ENCODE measurements around the gene MUC5B.
A peak's percentile ranks its signal among the peaks of the same experiment; 100 is the strongest.
"Not testable (repeated sequence)": the region's sequence is repeated elsewhere in the genome, so short reads cannot be mapped to it uniquely, and the experiment has no call there.

Gene MUC5B

DNA sequence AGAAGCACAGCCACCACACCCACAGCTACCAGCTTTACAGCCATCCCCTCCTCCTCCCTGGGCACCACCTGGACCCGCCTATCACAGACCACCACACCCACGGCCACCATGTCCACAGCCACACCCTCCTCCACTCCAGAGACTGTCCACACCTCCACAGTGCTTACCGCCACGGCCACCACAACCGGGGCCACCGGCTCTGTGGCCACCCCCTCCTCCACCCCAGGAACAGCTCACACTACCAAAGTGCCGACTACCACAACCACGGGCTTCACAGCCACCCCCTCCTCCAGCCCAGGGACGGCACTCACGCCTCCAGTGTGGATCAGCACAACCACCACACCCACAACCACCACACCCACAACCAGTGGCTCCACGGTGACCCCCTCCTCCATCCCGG lies 27.5 kb downstream of the MUC5B start:
- DNase-seq (ENCODE audit: low read depth), result not testable (repeated sequence)

DNA sequence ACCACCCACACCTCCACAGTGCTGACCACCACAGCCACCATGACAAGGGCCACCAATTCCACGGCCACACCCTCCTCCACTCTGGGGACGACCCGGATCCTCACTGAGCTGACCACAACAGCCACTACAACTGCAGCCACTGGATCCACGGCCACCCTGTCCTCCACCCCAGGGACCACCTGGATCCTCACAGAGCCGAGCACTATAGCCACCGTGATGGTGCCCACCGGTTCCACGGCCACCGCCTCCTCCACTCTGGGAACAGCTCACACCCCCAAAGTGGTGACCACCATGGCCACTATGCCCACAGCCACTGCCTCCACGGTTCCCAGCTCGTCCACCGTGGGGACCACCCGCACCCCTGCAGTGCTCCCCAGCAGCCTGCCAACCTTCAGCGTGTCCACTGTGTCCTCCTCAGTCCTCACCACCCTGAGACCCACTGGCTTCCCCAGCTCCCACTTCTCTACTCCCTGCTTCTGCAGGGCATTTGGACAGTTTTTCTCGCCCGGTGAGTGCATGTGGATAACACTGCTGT lies 28.4 kb downstream of the MUC5B start:
- DNase-seq (ENCODE audit: low read depth), result no peak

DNA sequence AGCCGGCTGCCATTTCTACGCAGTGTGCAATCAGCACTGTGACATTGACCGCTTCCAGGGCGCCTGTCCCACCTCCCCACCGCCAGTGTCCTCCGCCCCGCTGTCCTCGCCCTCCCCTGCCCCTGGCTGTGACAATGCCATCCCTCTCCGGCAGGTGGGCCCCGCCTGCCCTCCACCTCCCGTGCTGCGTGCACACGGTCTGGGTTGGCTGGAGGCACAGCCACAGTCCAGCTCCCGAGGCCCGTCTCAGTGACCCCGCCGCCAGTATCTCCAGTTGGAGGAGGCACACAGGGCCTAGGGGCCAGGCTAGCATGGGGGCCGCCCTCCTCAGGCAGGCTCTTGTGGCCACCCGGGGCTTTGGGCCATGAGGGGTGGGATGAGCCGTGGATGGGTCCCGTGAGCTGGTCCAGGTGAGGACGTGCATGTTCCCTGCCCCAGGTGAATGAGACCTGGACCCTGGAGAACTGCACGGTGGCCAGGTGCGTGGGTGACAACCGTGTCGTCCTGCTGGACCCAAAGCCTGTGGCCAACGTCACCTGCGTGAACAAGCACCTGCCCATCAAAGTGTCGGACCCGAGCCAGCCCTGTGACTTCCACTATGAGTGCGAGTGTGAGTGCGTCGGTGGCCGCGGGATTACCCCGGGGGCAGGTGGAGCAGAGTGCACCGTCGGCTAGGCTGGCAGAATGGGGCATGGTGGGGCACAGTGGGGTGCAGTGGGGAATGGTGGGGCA lies 29.7 kb downstream of the MUC5B start:
- DNase-seq (ENCODE audit: low read depth), result no peak

DNA sequence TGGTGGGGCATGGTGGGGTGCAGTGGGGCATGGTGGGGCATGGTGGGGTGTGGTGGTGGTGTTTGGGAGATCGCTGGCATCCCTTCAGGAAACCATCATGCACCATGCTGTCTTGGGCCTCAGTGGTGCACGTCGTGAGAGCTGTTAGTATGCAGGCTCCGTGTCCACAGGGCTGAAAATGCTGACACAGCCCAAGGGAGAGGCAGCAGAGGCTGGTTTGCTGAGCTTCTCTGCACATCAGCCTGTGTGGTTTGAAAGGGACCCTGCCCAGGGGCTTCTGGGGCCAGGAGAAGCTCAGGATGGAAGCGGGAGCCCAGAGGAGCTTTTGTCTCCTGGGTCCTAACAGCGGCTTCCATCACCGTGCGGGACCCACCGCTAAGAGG lies 30.2 kb downstream of the MUC5B start:
- DNase-seq (ENCODE audit: low read depth), result no peak

DNA sequence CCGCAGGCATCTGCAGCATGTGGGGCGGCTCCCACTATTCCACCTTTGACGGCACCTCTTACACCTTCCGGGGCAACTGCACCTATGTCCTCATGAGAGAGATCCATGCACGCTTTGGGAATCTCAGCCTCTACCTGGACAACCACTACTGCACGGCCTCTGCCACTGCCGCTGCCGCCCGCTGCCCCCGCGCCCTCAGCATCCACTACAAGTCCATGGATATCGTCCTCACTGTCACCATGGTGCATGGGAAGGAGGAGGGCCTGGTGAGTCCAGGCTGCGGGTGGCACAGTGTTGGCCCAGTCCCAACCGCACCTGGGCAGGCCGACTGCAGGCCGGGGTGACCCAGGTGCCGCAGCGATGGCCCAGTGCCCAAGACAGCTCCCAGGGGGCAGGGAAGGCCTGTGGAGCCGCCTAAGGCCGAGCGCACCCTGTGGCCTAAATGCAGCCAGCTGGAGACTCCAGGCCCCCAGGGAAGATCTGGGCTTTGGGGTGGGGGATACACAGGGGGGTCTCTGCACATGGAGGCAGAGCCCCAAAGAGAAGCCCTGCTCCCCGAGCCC lies 31.3 kb downstream of the MUC5B start:
- DNase-seq (ENCODE audit: low read depth), result no peak

DNA sequence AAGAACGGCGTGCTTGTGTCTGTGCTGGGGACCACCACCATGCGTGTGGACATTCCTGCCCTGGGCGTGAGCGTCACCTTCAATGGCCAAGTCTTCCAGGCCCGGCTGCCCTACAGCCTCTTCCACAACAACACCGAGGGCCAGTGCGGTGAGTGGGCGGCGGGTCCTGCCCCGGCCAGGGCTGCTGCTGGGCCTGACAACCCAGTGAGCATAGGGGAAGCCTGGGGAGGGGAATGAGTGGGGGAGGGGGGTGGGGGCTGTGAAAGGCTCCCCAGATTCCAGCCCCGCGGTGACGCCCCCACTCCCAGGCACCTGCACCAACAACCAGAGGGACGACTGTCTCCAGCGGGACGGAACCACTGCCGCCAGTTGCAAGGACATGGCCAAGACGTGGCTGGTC lies 31.9 kb downstream of the MUC5B start:
- DNase-seq (ENCODE audit: low read depth), result no peak

DNA sequence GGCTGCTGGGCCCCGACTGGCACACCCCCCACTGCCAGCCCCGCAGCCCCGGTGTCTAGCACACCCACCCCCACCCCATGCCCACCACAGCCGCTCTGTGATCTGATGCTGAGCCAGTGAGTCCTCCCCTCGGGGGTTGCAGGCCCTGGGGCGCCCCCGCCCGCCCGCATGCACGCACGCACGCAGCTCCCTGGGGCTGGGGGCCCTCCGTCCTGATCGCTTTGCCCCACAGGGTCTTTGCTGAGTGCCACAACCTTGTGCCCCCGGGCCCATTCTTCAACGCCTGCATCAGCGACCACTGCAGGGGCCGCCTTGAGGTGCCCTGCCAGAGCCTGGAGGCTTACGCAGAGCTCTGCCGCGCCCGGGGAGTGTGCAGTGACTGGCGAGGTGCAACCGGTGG lies 32.3 kb downstream of the MUC5B start:
- no peak for DNase-seq (ENCODE audit: low read depth)

DNA sequence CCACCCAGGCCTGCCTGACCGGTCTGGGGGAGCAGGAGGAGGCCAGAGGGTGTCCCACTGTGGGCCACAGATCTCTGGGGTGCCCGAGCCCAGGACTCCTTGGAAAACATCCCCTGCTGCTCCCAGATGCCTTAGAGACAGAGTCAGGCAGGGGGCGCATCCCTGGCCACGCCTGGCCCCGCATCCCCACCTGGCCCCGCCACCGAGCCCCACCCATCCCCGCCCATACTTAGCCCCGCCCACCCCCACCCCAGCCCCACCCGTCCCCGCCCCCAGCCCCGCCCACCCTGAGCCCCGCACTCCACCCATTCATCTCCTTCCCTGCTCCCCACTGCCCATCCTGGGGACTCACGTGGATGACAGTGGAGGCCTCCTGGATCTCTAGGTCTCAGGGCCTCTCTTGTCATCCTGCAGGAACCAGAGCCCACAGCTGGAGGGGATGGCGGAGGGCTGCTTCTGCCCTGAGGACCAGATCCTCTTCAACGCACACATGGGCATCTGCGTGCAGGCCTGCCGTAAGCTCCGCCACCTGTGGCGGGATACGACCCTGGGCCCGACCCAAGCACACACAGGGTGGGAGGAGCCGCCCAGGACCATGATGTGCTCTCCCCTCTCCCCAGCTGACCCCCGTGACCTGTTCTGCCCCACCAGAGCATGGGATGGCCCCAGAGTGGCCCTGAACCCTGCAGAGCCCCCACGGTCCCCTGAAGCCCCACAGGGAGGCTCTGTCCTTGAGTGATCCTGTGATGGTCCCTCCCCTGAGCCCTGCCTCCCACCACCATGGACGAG lies 33.6 kb downstream of the MUC5B start:
- DNase-seq (ENCODE audit: low read depth), result no peak

DNA sequence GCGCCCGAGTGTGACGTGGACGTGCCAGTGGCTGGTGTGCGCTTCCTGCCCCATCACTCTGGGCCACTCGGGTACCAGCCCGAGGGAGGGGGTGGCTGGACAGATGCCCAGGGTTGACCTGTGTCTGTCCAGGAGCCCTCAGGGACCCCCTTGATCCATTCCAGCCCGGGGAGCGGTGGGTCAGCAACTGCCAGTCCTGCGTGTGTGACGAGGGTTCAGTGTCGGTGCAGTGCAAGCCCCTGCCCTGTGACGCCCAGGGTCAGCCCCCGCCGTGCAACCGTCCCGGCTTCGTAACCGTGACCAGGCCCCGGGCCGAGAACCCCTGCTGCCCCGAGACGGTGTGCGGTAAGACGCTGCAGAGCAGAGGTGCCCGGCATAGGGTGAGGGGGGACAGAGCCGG lies 34.5 kb downstream of the MUC5B start:
- no peak for DNase-seq (ENCODE audit: low read depth)

DNA sequence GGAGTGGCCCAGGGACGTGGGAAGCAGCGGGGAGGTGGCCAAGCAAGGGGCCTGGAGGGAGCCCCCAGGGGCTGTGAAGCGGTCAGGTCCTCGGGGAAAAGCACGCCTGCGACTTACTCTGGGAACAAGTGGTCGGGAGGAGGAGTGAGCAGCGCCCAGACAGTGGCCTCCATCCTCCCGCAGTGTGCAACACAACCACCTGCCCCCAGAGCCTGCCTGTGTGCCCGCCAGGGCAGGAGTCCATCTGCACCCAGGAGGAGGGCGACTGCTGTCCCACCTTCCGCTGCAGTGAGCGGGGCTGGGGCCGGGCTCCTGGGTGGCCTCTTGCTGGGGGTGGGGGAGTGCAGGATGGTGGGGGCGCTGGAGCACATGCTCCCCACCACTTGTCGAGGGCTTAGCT lies 35.0 kb downstream of the MUC5B start:
- DNase-seq (ENCODE audit: low read depth), result no peak

DNA sequence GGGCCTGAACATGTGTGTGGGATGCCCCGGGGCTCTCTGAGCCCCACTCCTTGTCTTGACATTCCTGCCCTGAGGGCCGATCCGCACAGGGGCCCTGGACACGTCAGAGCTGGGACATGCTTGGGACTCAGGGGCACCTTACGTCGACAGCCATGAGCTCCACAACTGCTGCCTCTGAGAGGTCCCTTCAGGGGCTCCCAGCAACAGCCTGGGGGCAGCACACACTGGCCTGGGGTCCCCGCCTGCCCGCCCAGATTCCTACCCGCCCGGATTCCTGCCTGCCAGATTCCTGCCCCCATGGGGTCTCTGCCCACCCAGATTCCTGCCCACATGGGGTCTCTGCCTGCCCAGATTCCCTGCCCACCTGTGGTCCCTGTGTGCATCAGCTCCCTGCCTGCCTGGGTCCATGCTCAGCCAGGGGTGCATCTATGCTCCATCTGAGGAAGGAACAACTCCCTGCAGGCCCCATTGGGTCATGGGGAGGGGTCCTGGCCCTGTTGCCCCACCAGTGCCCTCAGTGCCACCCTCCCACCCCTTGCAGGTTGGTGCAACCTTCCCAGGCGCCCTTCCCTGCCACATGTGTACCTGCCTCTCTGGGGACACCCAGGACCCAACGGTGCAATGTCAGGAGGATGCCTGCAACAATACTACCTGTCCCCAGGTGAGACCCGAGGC lies 35.7 kb downstream of the MUC5B start:
- no peak for DNase-seq (ENCODE audit: low read depth)

DNA sequence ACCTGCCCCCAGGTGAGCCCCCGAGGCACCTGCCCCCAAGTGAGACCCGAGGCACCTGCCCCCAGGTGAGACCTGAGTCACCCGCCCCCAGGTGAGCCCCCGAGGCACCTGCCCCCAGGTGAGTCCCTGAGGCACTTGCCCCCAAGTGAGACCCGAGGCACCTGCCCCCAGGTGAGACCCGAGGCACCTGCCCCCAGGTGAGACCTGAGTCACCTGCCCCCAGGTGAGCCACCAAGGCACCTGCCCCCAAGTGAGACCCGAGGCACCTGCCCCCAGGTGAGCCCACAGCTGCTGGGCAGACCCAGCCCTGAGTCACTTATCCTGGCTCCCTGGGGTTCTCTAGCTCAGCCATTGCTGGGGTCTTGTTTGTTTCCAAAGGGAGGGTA lies 36.2 kb downstream of the MUC5B start:
- DNase-seq (ENCODE audit: low read depth), result no peak

DNA sequence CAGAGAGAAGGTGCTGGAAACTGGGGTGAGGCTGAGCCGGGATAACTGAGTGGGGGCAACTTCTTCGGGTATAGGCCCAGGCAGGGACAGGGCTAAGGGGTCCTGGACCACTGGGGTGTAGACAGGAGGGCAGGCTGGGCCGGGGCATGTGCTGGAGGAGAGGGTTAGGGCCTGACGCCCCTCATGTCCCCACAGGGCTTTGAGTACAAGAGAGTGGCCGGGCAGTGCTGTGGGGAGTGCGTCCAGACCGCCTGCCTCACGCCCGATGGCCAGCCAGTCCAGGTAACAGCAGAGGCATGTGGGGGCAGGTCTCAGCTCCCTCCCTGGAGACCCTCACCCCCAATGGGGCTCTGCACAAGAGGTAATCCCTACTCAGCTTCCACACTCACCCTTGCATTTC lies 36.7 kb downstream of the MUC5B start:
- no peak for DNase-seq (ENCODE audit: low read depth)

DNA sequence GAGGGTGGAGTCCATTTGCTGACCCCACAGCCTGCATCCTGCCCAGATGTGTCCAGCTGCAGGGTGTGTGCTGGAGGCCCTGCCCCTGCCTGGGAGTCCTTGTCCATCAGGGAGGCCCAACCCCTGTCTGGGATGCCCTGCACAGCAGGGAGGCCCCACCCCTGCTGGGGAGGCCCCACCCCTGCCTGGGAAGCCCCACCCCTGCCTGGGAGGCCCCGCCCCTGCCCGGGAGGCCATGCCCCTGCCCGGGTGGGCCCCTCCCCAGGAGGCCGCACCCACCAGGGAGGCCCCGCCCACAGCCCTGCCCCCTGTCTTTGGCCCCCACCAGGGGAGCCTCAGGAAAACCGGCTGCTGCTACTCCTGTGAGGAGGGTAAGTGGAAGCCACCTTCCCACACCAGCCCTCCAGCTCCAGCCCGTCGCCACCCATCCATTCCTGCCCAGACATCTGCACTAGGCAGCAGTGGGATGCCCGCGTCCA lies 37.2 kb downstream of the MUC5B start:
- no peak for DNase-seq (ENCODE audit: low read depth)

DNA sequence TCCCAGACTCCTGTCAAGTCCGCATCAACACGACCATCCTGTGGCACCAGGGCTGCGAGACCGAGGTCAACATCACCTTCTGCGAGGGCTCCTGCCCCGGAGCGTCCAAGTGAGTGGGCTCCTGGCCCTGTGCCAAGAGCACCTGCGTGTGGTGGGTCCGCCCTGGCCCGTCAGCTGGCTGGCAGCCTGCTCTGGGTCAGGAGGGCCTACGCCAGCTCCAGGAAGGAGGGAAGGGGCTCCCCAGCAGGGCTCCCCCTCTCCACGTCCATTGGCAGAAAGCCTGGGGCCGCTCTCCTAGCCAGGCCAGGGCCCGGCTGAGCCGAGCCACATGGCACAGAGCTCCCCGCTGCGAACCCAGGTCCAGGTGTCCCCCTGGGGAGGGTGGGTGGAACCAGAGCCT lies 37.8 kb downstream of the MUC5B start:
- no peak for DNase-seq (ENCODE audit: low read depth)

DNA sequence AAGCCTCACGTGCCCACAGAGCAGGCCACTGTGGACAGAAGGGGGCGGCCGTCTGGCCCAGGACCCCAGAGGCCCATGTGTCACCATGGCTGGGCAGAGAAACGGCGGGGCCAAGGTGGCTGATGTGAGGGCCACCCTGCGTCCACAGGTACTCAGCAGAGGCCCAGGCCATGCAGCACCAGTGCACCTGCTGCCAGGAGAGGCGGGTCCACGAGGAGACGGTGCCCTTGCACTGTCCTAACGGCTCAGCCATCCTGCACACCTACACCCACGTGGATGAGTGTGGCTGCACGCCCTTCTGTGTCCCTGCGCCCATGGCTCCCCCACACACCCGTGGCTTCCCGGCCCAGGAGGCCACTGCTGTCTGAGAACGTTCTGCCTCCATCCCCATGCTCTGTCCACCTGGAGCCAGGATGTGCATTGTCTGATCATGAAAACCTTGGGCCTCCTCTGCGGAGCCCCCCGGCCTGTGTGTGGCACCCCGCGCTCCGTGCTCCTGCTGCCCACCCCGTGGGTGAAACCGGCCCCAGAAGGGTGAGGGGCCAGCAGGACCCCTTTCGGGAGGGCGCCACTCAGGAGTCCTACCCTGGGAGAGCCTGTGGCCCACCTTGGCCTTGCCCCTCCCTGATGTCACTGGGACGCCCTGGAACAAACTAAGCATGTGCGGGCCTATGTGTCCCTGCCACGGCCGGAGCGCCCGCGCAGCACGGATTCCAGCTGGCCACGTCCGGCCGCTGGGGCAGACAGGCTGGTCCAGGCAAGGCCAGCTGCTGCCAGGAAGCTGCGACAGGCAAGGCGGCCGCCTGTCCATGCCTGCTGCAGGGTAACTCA lies 38.6 kb downstream of the MUC5B start:
- no peak for DNase-seq (ENCODE audit: low read depth)

DNA sequence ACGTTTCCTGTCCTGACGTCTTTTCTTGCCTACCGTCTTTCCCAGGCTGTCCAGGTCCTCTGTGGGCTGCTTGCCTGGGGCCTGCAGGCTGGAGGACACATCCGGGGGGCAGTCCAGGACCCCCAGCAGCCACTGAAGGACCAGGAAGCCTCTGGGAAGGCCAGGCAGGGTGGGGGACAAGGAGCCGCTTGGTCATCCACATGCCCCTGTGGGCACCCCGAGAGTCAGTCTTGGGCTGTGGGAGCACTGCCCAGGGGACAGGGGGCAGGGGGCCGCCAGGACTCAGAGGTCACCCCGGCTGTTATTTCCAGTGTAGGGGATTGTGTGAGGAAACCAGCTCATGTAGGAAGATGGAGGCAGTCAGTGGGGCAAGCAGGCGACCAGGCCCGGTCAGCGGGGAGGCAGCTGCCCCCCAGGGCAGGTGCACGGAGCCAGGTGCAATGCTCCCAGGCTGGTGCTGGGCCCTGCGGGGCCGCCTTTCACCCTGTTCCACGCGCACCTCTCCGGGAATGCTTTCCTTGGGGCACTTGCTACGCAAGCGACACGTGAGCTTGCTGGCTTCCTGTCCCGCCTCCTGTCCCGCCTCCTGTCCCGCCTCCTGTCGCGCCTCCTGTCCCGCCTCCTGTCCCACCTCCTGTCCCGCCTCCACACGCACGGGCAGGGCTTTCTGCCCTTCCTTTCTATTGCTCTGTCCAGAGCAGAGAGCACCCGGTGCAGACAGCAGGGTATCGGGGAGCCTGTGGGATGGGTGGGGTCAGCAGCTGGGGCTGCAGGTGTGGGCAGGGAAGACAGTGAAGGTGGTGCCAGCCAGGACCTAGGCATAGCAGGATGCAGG lies 39.5 kb downstream of the MUC5B start:
- DNase-seq (ENCODE audit: low read depth), result peak; percentile 75

DNA sequence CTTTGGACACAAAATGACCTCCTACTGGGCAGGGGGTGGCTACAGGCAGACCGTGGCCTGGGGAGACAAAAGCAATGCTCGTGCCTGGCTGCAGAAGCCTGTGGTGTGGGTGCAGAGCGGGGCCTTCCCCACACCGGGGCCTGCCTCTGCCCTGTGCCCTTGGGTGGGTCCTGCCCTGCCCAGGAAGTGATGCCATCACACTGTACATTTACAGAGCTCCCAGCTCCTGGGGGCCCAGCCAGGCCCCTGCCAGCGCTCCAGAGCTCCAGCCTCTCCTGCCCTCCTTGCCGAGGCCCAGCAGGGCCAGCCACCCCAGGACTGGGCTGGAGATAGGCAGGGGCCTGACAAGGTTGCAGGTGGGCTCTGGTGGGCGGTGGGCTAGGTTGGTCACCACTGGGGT lies 40.1 kb downstream of the MUC5B start:
- no peak for DNase-seq (ENCODE audit: low read depth)

DNA sequence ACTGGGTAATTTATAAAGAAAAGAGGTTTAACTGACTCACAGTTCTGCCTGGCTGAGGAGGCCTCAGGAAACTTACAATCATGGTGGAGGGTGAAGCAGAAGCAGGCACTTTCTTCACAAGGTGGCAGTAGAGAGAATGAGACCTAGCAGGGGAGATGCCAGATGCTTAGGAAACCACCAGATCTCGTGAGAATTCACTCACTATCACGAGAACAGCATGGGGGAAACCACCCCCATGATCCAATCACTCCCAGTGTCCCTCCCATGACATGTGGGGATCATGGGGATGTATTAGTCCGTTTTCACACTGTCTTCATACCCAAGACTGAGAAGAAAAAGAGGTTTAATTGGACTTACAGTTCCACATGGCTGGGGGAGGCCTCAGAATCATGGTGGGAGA lies 41.6 kb downstream of the MUC5B start:
- not testable (repeated sequence) for DNase-seq (ENCODE audit: low read depth)

DNA sequence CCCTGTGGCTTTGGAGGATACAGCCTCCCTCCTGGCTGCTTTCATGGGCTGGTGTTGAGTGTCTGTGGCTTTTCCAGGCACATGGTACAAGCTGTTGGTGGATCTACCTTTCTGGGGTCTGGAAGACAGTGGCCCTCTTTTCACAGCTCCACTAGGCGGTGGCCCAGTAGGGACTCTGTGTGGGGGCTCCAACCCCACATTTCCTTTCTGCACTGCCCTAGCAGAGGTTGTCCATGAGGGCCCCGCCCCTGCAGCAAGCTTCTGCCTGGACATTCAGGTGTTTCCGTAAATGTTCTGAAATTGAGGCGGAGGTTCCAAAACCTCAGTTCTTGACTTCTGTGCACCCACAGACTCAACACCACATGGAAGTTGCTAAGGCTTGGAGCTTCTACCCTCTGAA lies 42.6 kb downstream of the MUC5B start:
- not testable (repeated sequence) for DNase-seq (ENCODE audit: low read depth)

DNA sequence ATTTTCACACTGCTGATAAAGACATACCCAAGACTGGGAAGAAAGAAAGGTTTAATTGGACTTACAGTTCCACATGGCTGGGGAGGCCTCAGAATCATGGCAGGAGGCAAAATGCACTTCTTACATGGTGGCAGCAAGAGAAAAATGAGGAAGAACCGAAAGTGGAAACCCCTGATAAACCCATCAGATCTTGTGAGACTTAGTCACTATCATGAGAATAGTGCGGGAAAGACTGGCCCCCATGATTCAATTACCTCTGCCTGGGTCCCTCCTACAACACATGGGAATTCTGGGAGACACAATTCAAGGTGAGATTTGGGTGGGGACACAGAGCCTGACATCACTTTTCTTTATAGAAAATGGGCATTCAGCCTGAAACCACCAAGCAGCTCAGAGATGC lies 44.1 kb downstream of the MUC5B start:
- DNase-seq (ENCODE audit: low read depth), result not testable (repeated sequence)
